HepG2 (cell line): ENCODE results near the gene NBR1. TPM values are rescaled to one million over a fixed set of nuclear protein-coding genes. Genes with fewer than 3 reads are reported as not detected.

ENCODE experiments used
- BRD4 ChIP-seq: sonication (generic); formaldehyde crosslinking; IDR thresholded peaks from 2 replicates; pipeline ENCODE4 v1.4.0; 2020; ENCODE audit warnings: missing genetic modification reagents
- GTF3A ChIP-seq: sonication (generic); formaldehyde crosslinking; conservative IDR thresholded peaks from 2 replicates; pipeline ENCODE4 v1.4.0; 2020; ENCODE audit warnings: mild to moderate bottlenecking, missing genetic modification reagents
- HDAC1 ChIP-seq: sonication (generic); formaldehyde crosslinking; IDR thresholded peaks from 2 replicates; pipeline ENCODE4 v1.5.1; 2020; ENCODE audit warnings: mild to moderate bottlenecking, missing genetic modification reagents
- IRF2 ChIP-seq: IDR thresholded peaks from 2 replicates; pipeline ENCODE4 v1.6.1; 2018; ENCODE audit warnings: missing genetic modification reagents, missing compliant biosample characterization
- MAFG ChIP-seq: sonication (generic); formaldehyde crosslinking; IDR thresholded peaks from 2 replicates; pipeline ENCODE4 v1.5.1; 2020; ENCODE audit warnings: mild to moderate bottlenecking, missing genetic modification reagents
- MED8 ChIP-seq: sonication (generic); formaldehyde crosslinking; IDR thresholded peaks from 2 replicates; pipeline ENCODE4 v1.8.1; 2023; ENCODE audit warnings: mild to moderate bottlenecking, missing genetic modification reagents; ENCODE audit not compliant: insufficient replicate concordance
- MTA3 ChIP-seq: sonication (generic); formaldehyde crosslinking; IDR thresholded peaks from 2 replicates; pipeline ENCODE4 v1.4.0; 2020; ENCODE audit warnings: missing genetic modification reagents
- NR2F2 ChIP-seq: IDR thresholded peaks from 2 replicates; pipeline ENCODE4 v1.6.1; 2012; ENCODE audit warnings: low read depth, inconsistent platforms, borderline replicate concordance
- RFXAP ChIP-seq: sonication (generic); formaldehyde crosslinking; IDR thresholded peaks from 2 replicates; pipeline ENCODE4 v1.4.0; 2020; ENCODE audit warnings: missing genetic modification reagents, borderline replicate concordance
- SCMH1 ChIP-seq: sonication (generic); formaldehyde crosslinking; IDR thresholded peaks from 2 replicates; pipeline ENCODE4 v1.9.0; 2021; ENCODE audit warnings: missing genetic modification reagents, mild to moderate bottlenecking, borderline replicate concordance
- U2AF2 ChIP-seq: fragments of 200-400 bp; formaldehyde crosslinking; IDR thresholded peaks from 2 replicates; pipeline ENCODE4 v1.6.1; 2017; ENCODE audit warnings: low read depth, mild to moderate bottlenecking, low read length
- ZBTB7A ChIP-seq: sonication (generic); formaldehyde crosslinking; IDR thresholded peaks from 2 replicates; pipeline ENCODE4 v1.8.0; 2022; ENCODE audit warnings: mild to moderate bottlenecking, missing genetic modification reagents
- ZFP62 ChIP-seq: sonication (generic); formaldehyde crosslinking; IDR thresholded peaks from 2 replicates; pipeline ENCODE4 v1.4.0; 2020; ENCODE audit warnings: missing genetic modification reagents
- ZNF367 ChIP-seq: sonication (generic); formaldehyde crosslinking; IDR thresholded peaks from 2 replicates; pipeline ENCODE4 v1.4.0; 2020; ENCODE audit warnings: missing genetic modification reagents, borderline replicate concordance
- ZNF543 ChIP-seq: sonication (generic); formaldehyde crosslinking; IDR thresholded peaks from 2 replicates; pipeline ENCODE4 v1.4.0; 2020; ENCODE audit warnings: mild to moderate bottlenecking, missing genetic modification reagents
- ZNF547 ChIP-seq: sonication (generic); formaldehyde crosslinking; IDR thresholded peaks from 2 replicates; pipeline ENCODE4 v1.5.1; 2020; ENCODE audit warnings: mild to moderate bottlenecking, missing genetic modification reagents
- ZNF615 ChIP-seq: sonication (generic); formaldehyde crosslinking; IDR thresholded peaks from 2 replicates; pipeline ENCODE4 v1.5.0; 2020; ENCODE audit warnings: mild to moderate bottlenecking, missing genetic modification reagents, borderline replicate concordance
- ZNF788 ChIP-seq: sonication (generic); formaldehyde crosslinking; IDR thresholded peaks from 2 replicates; pipeline ENCODE4 v1.5.0; 2020; ENCODE audit warnings: mild to moderate bottlenecking, missing genetic modification reagents, borderline replicate concordance
- ZSCAN21 ChIP-seq: sonication (generic); formaldehyde crosslinking; IDR thresholded peaks from 2 replicates; pipeline ENCODE4 v1.8.0; 2022; ENCODE audit warnings: mild to moderate bottlenecking, missing genetic modification reagents, moderate library complexity, borderline replicate concordance
- ZSCAN30 ChIP-seq: sonication (generic); formaldehyde crosslinking; IDR thresholded peaks from 2 replicates; pipeline ENCODE4 v1.5.0; 2020; ENCODE audit warnings: mild to moderate bottlenecking, missing genetic modification reagents
- polyA plus RNA-seq, 8 experiments: library from polyadenylated mRNA; depleted of rRNA in 3 of 8; stranded (reverse) in 7 of 8; unstranded in 1 of 8; fragments of >200 nt; fragmentation: Illumina TruSeq in 4 of 8; extraction: Trizol in 4 of 8; gene quantifications; 2 replicates each; pipeline versions ENCODE4 v1.2.1 to v1.2.3, GENCODE V29; 2011 to 2016; ENCODE audit warnings: low read depth in 4 of 8, missing spikeins in 1 of 8, mixed read lengths in 1 of 8; ENCODE audit not compliant: insufficient read depth in 1 of 8
- total RNA-seq, 5 experiments: library from RNA; depleted of rRNA; stranded (reverse); fragments of >200 nt; fragmentation: Illumina TruSeq; extraction: Trizol; gene quantifications; 2 replicates each; pipeline ENCODE4 v1.2.3, GENCODE V29; 2016; ENCODE audit warnings: low read depth in 1 of 5
- TF ChIP-seq, protein P1 (sequence below): IDR thresholded peaks from 2 replicates; pipeline ENCODE4 v1.6.1; 2016; ENCODE audit warnings: control low read depth
- TF ChIP-seq, protein P2 (sequence below): sonication (generic); formaldehyde crosslinking; IDR thresholded peaks from 2 replicates; pipeline ENCODE4 v1.4.0; 2020; ENCODE audit warnings: missing genetic modification reagents, mild to moderate bottlenecking, borderline replicate concordance
- TF ChIP-seq, protein P3 (sequence below): sonication (generic); formaldehyde crosslinking; IDR thresholded peaks from 2 replicates; pipeline ENCODE4 v1.9.0; 2021; ENCODE audit warnings: missing genetic modification reagents, borderline replicate concordance
- TF ChIP-seq, protein P4 (sequence below): sonication (generic); formaldehyde crosslinking; IDR thresholded peaks from 2 replicates; pipeline ENCODE4 v1.4.0; 2020; ENCODE audit warnings: missing genetic modification reagents

The NBR1 gene
- total and polyA plus RNA-seq, 2 of the 13 experiments (the other 11 are each of a cell fraction or from before 2014, with no cell fraction given): 51.7 to 121 TPM

- 0 out of 2 replicates have a peak, but pooled peaks have one; percentile 48 for TF ChIP-seq ZSCAN21
- TF ChIP-seq, protein P1, sequence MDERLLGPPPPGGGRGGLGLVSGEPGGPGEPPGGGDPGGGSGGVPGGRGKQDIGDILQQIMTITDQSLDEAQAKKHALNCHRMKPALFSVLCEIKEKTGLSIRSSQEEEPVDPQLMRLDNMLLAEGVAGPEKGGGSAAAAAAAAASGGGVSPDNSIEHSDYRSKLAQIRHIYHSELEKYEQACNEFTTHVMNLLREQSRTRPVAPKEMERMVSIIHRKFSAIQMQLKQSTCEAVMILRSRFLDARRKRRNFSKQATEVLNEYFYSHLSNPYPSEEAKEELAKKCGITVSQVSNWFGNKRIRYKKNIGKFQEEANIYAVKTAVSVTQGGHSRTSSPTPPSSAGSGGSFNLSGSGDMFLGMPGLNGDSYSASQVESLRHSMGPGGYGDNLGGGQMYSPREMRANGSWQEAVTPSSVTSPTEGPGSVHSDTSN (CRISPR knock-in tag): no peak
- no peak; the same call in 1 of the 2 replicates for TF ChIP-seq NR2F2
- TF ChIP-seq ZNF543 (CRISPR knock-in tag): no peak
- TF ChIP-seq U2AF2: no peak
- TF ChIP-seq ZSCAN30 (CRISPR knock-in tag): peak; percentile 46; the same call in 1 of the 2 replicates
- peak; percentile 36; the same call in 1 of the 2 replicates for TF ChIP-seq ZNF788 (CRISPR knock-in tag)
- TF ChIP-seq HDAC1 (CRISPR knock-in tag): no peak
- TF ChIP-seq ZNF547: peak; percentile 63; the same call in 1 of the 2 replicates
- 0 out of 2 replicates have a peak, but pooled peaks have one; percentile 42 for TF ChIP-seq ZBTB7A (CRISPR knock-in tag)
- TF ChIP-seq, protein P2, sequence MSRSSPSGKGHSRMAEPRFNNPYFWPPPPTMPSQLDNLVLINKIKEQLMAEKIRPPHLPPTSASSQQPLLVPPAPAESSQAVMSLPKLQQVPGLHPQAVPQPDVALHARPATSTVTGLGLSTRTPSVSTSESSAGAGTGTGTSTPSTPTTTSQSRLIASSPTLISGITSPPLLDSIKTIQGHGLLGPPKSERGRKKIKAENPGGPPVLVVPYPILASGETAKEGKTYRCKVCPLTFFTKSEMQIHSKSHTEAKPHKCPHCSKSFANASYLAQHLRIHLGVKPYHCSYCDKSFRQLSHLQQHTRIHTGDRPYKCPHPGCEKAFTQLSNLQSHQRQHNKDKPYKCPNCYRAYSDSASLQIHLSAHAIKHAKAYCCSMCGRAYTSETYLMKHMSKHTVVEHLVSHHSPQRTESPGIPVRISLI: no peak
- no peak for TF ChIP-seq GTF3A (CRISPR knock-in tag)
- TF ChIP-seq, protein P3, sequence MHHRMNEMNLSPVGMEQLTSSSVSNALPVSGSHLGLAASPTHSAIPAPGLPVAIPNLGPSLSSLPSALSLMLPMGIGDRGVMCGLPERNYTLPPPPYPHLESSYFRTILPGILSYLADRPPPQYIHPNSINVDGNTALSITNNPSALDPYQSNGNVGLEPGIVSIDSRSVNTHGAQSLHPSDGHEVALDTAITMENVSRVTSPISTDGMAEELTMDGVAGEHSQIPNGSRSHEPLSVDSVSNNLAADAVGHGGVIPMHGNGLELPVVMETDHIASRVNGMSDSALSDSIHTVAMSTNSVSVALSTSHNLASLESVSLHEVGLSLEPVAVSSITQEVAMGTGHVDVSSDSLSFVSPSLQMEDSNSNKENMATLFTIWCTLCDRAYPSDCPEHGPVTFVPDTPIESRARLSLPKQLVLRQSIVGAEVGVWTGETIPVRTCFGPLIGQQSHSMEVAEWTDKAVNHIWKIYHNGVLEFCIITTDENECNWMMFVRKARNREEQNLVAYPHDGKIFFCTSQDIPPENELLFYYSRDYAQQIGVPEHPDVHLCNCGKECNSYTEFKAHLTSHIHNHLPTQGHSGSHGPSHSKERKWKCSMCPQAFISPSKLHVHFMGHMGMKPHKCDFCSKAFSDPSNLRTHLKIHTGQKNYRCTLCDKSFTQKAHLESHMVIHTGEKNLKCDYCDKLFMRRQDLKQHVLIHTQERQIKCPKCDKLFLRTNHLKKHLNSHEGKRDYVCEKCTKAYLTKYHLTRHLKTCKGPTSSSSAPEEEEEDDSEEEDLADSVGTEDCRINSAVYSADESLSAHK: no peak
- TF ChIP-seq, protein P4, sequence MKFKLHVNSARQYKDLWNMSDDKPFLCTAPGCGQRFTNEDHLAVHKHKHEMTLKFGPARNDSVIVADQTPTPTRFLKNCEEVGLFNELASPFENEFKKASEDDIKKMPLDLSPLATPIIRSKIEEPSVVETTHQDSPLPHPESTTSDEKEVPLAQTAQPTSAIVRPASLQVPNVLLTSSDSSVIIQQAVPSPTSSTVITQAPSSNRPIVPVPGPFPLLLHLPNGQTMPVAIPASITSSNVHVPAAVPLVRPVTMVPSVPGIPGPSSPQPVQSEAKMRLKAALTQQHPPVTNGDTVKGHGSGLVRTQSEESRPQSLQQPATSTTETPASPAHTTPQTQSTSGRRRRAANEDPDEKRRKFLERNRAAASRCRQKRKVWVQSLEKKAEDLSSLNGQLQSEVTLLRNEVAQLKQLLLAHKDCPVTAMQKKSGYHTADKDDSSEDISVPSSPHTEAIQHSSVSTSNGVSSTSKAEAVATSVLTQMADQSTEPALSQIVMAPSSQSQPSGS (CRISPR knock-in tag): no peak
- TF ChIP-seq ZFP62 (CRISPR knock-in tag): no peak
- no peak for TF ChIP-seq MAFG (CRISPR knock-in tag)
- no peak for TF ChIP-seq SCMH1
- TF ChIP-seq MTA3 (CRISPR knock-in tag): no peak
- TF ChIP-seq IRF2 (CRISPR knock-in tag): peak; percentile 77
- TF ChIP-seq MED8 (CRISPR knock-in tag): peak; percentile 53
- TF ChIP-seq ZNF615 (CRISPR knock-in tag): no peak
- TF ChIP-seq ZNF367 (CRISPR knock-in tag): no peak
- peak; percentile 55; the same call in 1 of the 2 replicates for TF ChIP-seq RFXAP (CRISPR knock-in tag)
- TF ChIP-seq BRD4 (CRISPR knock-in tag): no peak
Measured at GRCh38 chr17:43211480-43212402, 40.7 kb downstream of the NBR1 start, which contains the start of gene TMEM106A (continued).
